SK-N-SH (cell line): Measurements from ENCODE around the gene OGA. TPM values are rescaled to one million over a fixed set of nuclear protein-coding genes. Genes with fewer than 3 reads are reported as not detected.

Source experiments
- CTCF ChIA-PET: fragments of 300-600, 350-600 bp; formaldehyde crosslinking; extraction: SDS; loops from one replicate; lab custom pipeline; 2021; lab: Yijun Ruan, JAX
- POLR2A ChIA-PET: fragments of 350-600 bp; sonication (Branson Sonifier 250); formaldehyde crosslinking; extraction: SDS; loops from one replicate; lab custom pipeline; 2020; ENCODE audit warnings: antibody characterized with exemption, inconsistent platforms; lab: Yijun Ruan, JAX
- DNase-seq: peaks from one replicate; pipeline ENCODE4 v3.0.0; 2012
- H2AFZ ChIP-seq: fragments of 200-600 bp; sonication (generic); 2 replicates; pipeline ENCODE4 v1.8.1; 2016; ENCODE audit warnings: antibody characterized with exemption, mild to moderate bottlenecking, low read depth
- H3F3A ChIP-seq: fragments of 200-600 bp; sonication (generic); replicated peaks from 2 replicates; pipeline ENCODE3; 2016; ENCODE audit warnings: antibody characterized with exemption, mild to moderate bottlenecking; ENCODE audit not compliant: insufficient read depth
- H3K27ac ChIP-seq, 2 experiments: fragments of 200-500 bp in 1 of 2; fragments of 200-600 bp in 1 of 2; sonication (Bioruptor generic) in 1 of 2; sonication (generic), shearing (Covaris generic) in 1 of 2; 2 replicates each; pipeline versions ENCODE4 v1.5.1 to v1.6.1; 2014 to 2016; ENCODE audit warnings: low read depth in 2 of 2, inconsistent platforms in 1 of 2, low read length in 1 of 2, mild to moderate bottlenecking in 1 of 2, mixed read lengths in 1 of 2
- H3K27me3 ChIP-seq: fragments of 200-600 bp; sonication (generic), shearing (Covaris generic); 2 replicates; pipeline ENCODE4 v1.6.1; 2016; ENCODE audit warnings: mixed run types; ENCODE audit not compliant: insufficient read depth
- H3K36me3 ChIP-seq, 2 experiments: fragments of 200-500 bp in 1 of 2; fragments of 200-600 bp in 1 of 2; sonication (Bioruptor generic) in 1 of 2; sonication (generic) in 1 of 2; replicated peaks in 1 of 2; 2 replicates each; pipeline versions ENCODE3 to v1.5.1; 2014 to 2016; ENCODE audit warnings: low read length in 1 of 2, mild to moderate bottlenecking in 1 of 2; ENCODE audit not compliant: insufficient read depth in 2 of 2, control insufficient read depth in 1 of 2
- H3K4me1 ChIP-seq, 2 experiments: fragments of 200-500 bp in 1 of 2; fragments of 200-600 bp in 1 of 2; sonication (Bioruptor generic) in 1 of 2; sonication (generic), shearing (Covaris generic) in 1 of 2; 2 replicates each; pipeline versions ENCODE4 v1.5.1 to v1.6.1; 2014 to 2016; ENCODE audit warnings: low read depth in 1 of 2, low read length in 1 of 2, mixed run types in 1 of 2; ENCODE audit not compliant: insufficient read depth in 2 of 2, control insufficient read depth in 1 of 2
- H3K4me2 ChIP-seq: fragments of 200-600 bp; sonication (generic), shearing (Covaris generic); 2 replicates; pipeline ENCODE4 v1.6.1; 2017; ENCODE audit warnings: mixed run types
- H3K4me3 ChIP-seq, 2 experiments: fragments of 200-500 bp in 1 of 2; fragments of 200-600 bp in 1 of 2; sonication (Bioruptor generic) in 1 of 2; sonication (generic), shearing (Covaris generic) in 1 of 2; 2 replicates each; pipeline versions ENCODE4 v1.5.1 to v1.8.1; 2014 to 2016; ENCODE audit warnings: low read depth in 2 of 2, inconsistent platforms in 1 of 2, low read length in 1 of 2, mild to moderate bottlenecking in 1 of 2, mixed read lengths in 1 of 2, moderate library complexity in 1 of 2
- H3K79me2 ChIP-seq: fragments of 200-600 bp; sonication (generic); 2 replicates; pipeline ENCODE4 v1.8.1; 2017; ENCODE audit warnings: mild to moderate bottlenecking; ENCODE audit not compliant: insufficient read depth
- H3K9ac ChIP-seq: fragments of 200-600 bp; sonication (generic); 2 replicates; pipeline ENCODE4 v1.6.1; 2017; ENCODE audit warnings: mixed run types
- H3K9me2 ChIP-seq: fragments of 200-600 bp; sonication (generic); 2 replicates; pipeline ENCODE4 v1.6.1; 2017; ENCODE audit warnings: mixed run types
- H3K9me3 ChIP-seq: fragments of 200-600 bp; sonication (generic); 2 replicates; pipeline ENCODE4 v1.6.1; 2017; ENCODE audit warnings: mixed run types, mild to moderate bottlenecking, moderate library complexity
- H4K20me1 ChIP-seq: fragments of 200-600 bp; sonication (generic); 2 replicates; pipeline ENCODE4 v1.6.1; 2017; ENCODE audit warnings: mild to moderate bottlenecking, mixed run types; ENCODE audit not compliant: insufficient read depth
- CHD2 ChIP-seq: fragments of 150-350 bp; IDR thresholded peaks from 2 replicates; pipeline ENCODE4 v1.6.1; 2018; ENCODE audit warnings: low read length; ENCODE audit not compliant: partially characterized antibody
- EZH2phosphoT487 ChIP-seq: fragments of 200-600 bp; sonication (generic); IDR thresholded peaks from 2 replicates; pipeline ENCODE4 v1.6.1; 2017; ENCODE audit warnings: low read depth, mixed run types, mild to moderate bottlenecking, antibody characterized with exemption, moderate library complexity, borderline replicate concordance
- FOSL2 ChIP-seq: IDR thresholded peaks from 2 replicates; pipeline ENCODE4 v1.4.0; 2012; ENCODE audit warnings: low read depth, mild to moderate bottlenecking, moderate library complexity, borderline replicate concordance
- FOXJ3 ChIP-seq: sonication (generic); formaldehyde crosslinking; IDR thresholded peaks from 2 replicates; pipeline ENCODE4 v1.5.1; 2020; ENCODE audit warnings: mild to moderate bottlenecking, missing genetic modification reagents
- FOXM1 ChIP-seq: IDR thresholded peaks from 2 replicates; pipeline ENCODE4 v1.4.0; 2012; ENCODE audit warnings: low read depth, mild to moderate bottlenecking
- GATA2 ChIP-seq: sonication (generic); formaldehyde crosslinking; IDR thresholded peaks from 2 replicates; pipeline ENCODE4 v1.5.0; 2020; ENCODE audit warnings: mild to moderate bottlenecking, missing genetic modification reagents
- JUND ChIP-seq: IDR thresholded peaks from 2 replicates; pipeline ENCODE4 v1.4.0; 2012
- MXI1 ChIP-seq: IDR thresholded peaks from 2 replicates; pipeline ENCODE4 v1.6.1; 2012; ENCODE audit warnings: mild to moderate bottlenecking, low read depth, low read length, improper control_type of control experiment
- NFIC ChIP-seq: IDR thresholded peaks from 2 replicates; pipeline ENCODE4 v1.4.0; 2012; ENCODE audit warnings: borderline replicate concordance
- NRF1 ChIP-seq: IDR thresholded peaks from 2 replicates; pipeline ENCODE4 v1.6.1; 2012; ENCODE audit warnings: low read depth, mild to moderate bottlenecking, low read length
- POLR2AphosphoS5 ChIP-seq: IDR thresholded peaks from 2 replicates; pipeline ENCODE4 v1.6.1; 2012; ENCODE audit warnings: low read depth, low read length
- RAD21 ChIP-seq: IDR thresholded peaks from 2 replicates; pipeline ENCODE4 v1.6.1; 2012; ENCODE audit warnings: mild to moderate bottlenecking, low read length
- RCOR1 ChIP-seq: fragments of 150-350 bp; IDR thresholded peaks from 2 replicates; pipeline ENCODE4 v1.6.1; 2017; ENCODE audit warnings: antibody characterized with exemption, low read length
- REST ChIP-seq: IDR thresholded peaks from 2 replicates; pipeline ENCODE4 v1.6.1; 2012; ENCODE audit warnings: mild to moderate bottlenecking, low read depth, low read length, moderate library complexity
- RXRA ChIP-seq: IDR thresholded peaks from 2 replicates; pipeline ENCODE4 v1.4.0; 2012; ENCODE audit warnings: low read depth, mild to moderate bottlenecking, borderline replicate concordance
- SIN3A ChIP-seq: IDR thresholded peaks from 2 replicates; pipeline ENCODE4 v1.6.1; 2012; ENCODE audit warnings: low read depth, mild to moderate bottlenecking, low read length, moderate library complexity, borderline replicate concordance
- TAF1 ChIP-seq: IDR thresholded peaks from 2 replicates; pipeline ENCODE4 v1.6.1; 2012; ENCODE audit warnings: low read depth, mild to moderate bottlenecking, low read length, moderate library complexity, borderline replicate concordance
- USF1 ChIP-seq: IDR thresholded peaks from 2 replicates; pipeline ENCODE4 v1.4.0; 2012; ENCODE audit warnings: low read depth, borderline replicate concordance
- YY1 ChIP-seq: IDR thresholded peaks from 2 replicates; pipeline ENCODE4 v1.4.0; 2012; ENCODE audit warnings: low read depth, mild to moderate bottlenecking
- WGBS: methylation state at CpG from one replicate; pipeline ENCODE4 v1.1.6; 2017; ENCODE audit warnings: low lambda C conversion rate; 5-methylcytosine and 5-hydroxymethylcytosine counted together
- polyA plus RNA-seq, 3 experiments: library from polyadenylated mRNA; depleted of rRNA; stranded (reverse); fragments of >200 nt; gene quantifications; 2 replicates each; pipeline ENCODE4 v1.2.3, GENCODE V29; 2012
- TF ChIP-seq, protein P1 (sequence below): fragments of 150-350 bp; IDR thresholded peaks from 2 replicates; pipeline ENCODE4 v1.6.1; 2017; ENCODE audit warnings: antibody characterized with exemption, low read length, low read depth, borderline replicate concordance

The OGA gene
- polyA plus RNA-seq, 1 of the 3 experiments (the other 2 are of a cell fraction): 24.8 TPM

GRCh38 chr10:101834341-101834740, 16.1 kb upstream of the OGA start:
- TF ChIP-seq YY1: no peak
- TF ChIP-seq EZH2phosphoT487: no peak
- TF ChIP-seq, protein P1, sequence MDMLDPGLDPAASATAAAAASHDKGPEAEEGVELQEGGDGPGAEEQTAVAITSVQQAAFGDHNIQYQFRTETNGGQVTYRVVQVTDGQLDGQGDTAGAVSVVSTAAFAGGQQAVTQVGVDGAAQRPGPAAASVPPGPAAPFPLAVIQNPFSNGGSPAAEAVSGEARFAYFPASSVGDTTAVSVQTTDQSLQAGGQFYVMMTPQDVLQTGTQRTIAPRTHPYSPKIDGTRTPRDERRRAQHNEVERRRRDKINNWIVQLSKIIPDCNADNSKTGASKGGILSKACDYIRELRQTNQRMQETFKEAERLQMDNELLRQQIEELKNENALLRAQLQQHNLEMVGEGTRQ: no peak
- TF ChIP-seq USF1: no peak
- no peak for TF ChIP-seq MXI1
- no peak for TF ChIP-seq RXRA
- TF ChIP-seq FOXM1: no peak
- no peak for TF ChIP-seq TAF1
- no peak for TF ChIP-seq NFIC
- no peak for TF ChIP-seq POLR2AphosphoS5
- TF ChIP-seq FOXJ3 (CRISPR knock-in tag): no peak
- H3K9me3 ChIP-seq: no peaks in the 10 kb centered on the region
- no peak overlapping the region for H3K27ac ChIP-seq
- no peaks in the 10 kb centered on the region for H3K36me3 ChIP-seq
- H3K27me3 ChIP-seq: no peaks in the 10 kb centered on the region
- 0 out of 2 replicates have a peak, but pooled peaks cover 4% of the 10 kb centered on the region for H4K20me1 ChIP-seq
- H3K4me3 ChIP-seq: no peak overlapping the region
- CTCF ChIA-PET: interaction anchor here (1.9 to 13.4 kb wide), 3 partner anchors 8 to 179 kb away, joined by 7 to 301 read pairs (median 73); partner anchors contain the start of genes KCNIP2 and OGA
- H3K79me2 ChIP-seq: no peaks in the 10 kb centered on the region
- POLR2A ChIA-PET: interaction anchor here (2.8 kb wide), 1 partner anchor 16 kb away, joined by 10 read pairs; the partner anchor contains the start of gene OGA
- DNase-seq: no peak
- H3F3A ChIP-seq: peaks cover 4% of the 10 kb centered on the region
- no peak overlapping the region for H3K9ac ChIP-seq
- H3K9me2 ChIP-seq: no peaks in the 10 kb centered on the region
- H3K4me1 ChIP-seq: peaks cover 14 to 30% of the 10 kb centered on the region in 2 experiments; a peak in 3 of 4 replicates
- no peak overlapping the region for H2AFZ ChIP-seq
- 95% methylated on average over 6 of the region's 8 CpGs for WGBS
- H3K4me2 ChIP-seq: no peak overlapping the region

GRCh38 chr10:101833466-101833865, 15.2 kb upstream of the OGA start:
- ChIA-PET CTCF (interaction anchor here (1.4 to 8.5 kb wide), 3 partner anchors 9 to 176 kb away, joined by 4 to 73 read pairs (median 7); partner anchors contain the start of gene KCNIP2), POLR2A (interaction anchor here (2.8 kb wide), 1 partner anchor 15 kb away, joined by 10 read pairs; the partner anchor contains the start of gene OGA)
- H3K4me1 ChIP-seq: peaks cover 14 to 35% of the 10 kb centered on the region in 2 experiments; a peak in 3 of 4 replicates
- H3K9ac ChIP-seq: no peak overlapping the region
- WGBS: 100% methylated on average over 1 of the region's 1 CpG
- H3K79me2 ChIP-seq: no peaks in the 10 kb centered on the region
- DNase-seq: no peak
- no peak overlapping the region for H3K27ac ChIP-seq
- no peaks in the 10 kb centered on the region for H3K36me3 ChIP-seq
- H3K9me3 ChIP-seq: no peaks in the 10 kb centered on the region
- peaks cover 4% of the 10 kb centered on the region for H3F3A ChIP-seq
- H3K27me3 ChIP-seq: no peaks in the 10 kb centered on the region
- H3K4me3 ChIP-seq: no peak overlapping the region
- no peak for TF ChIP-seq CHD2
- no peak for TF ChIP-seq SIN3A
- TF ChIP-seq MXI1: no peak
- no peak for TF ChIP-seq YY1
- no peak for TF ChIP-seq NFIC
- TF ChIP-seq RCOR1: no peak
- TF ChIP-seq FOSL2: no peak
- no peak for TF ChIP-seq EZH2phosphoT487
- no peak for TF ChIP-seq REST
- no peak for TF ChIP-seq NRF1
- TF ChIP-seq GATA2 (CRISPR knock-in tag): no peak
- no peak for TF ChIP-seq RAD21
- TF ChIP-seq JUND: no peak
- no peaks in the 10 kb centered on the region for H3K9me2 ChIP-seq
- H3K4me2 ChIP-seq: no peak overlapping the region
- 0 out of 2 replicates have a peak, but pooled peaks cover 3% of the 10 kb centered on the region for H4K20me1 ChIP-seq
- H2AFZ ChIP-seq: no peak overlapping the region
